H1 (cell line): ENCODE measurements around the gene CEP72. TPM values are rescaled to one million over a fixed set of nuclear protein-coding genes. Genes with fewer than 3 reads are reported as not detected.

ENCODE experiments used
- CTCF ChIA-PET: fragments of 300-600 bp; sonication (Branson Sonifier 250); formaldehyde crosslinking; loops from one replicate; lab custom pipeline; 2021; ENCODE audit not compliant: partially characterized antibody; lab: Charles Lee
- POLR2A ChIA-PET: fragments of 300-600 bp; sonication (Branson Sonifier 250); formaldehyde crosslinking; loops from one replicate; lab custom pipeline; 2021; ENCODE audit warnings: inconsistent platforms; ENCODE audit not compliant: partially characterized antibody; lab: Charles Lee
- DNase-seq, 2 experiments: peaks; one replicate each; pipeline versions ENCODE4 v3.0.0 to v3.0.0-alpha.2; 2010 to 2022; ENCODE audit warnings: low spot score in 2 of 2, low read depth in 1 of 2, mixed read lengths in 1 of 2
- FAIRE-seq: peaks from 2 replicates; lab custom pipeline; 2011; peaks lifted over from hg19 to GRCh38; lab: Jason Lieb, UNC
- H2AFZ ChIP-seq: 2 replicates; pipeline ENCODE4 v1.8.1; 2012; ENCODE audit warnings: low read length, inconsistent platforms
- H2AK5ac ChIP-seq: 2 replicates; pipeline ENCODE4 v1.6.1; 2013; ENCODE audit warnings: low read depth, low read length
- H2BK120ac ChIP-seq: replicated peaks from 2 replicates; pipeline ENCODE3; 2013; ENCODE audit warnings: low read depth, low read length, inconsistent platforms
- H2BK12ac ChIP-seq: 2 replicates; pipeline ENCODE4 v1.6.1; 2013; ENCODE audit warnings: low read depth, low read length
- H2BK15ac ChIP-seq: 2 replicates; pipeline ENCODE4 v1.6.1; 2013; ENCODE audit warnings: low read length
- H2BK20ac ChIP-seq: 2 replicates; pipeline ENCODE4 v1.6.1; 2013; ENCODE audit warnings: low read length
- H2BK5ac ChIP-seq: 2 replicates; pipeline ENCODE4 v1.6.1; 2013; ENCODE audit warnings: low read depth, low read length
- H3K14ac ChIP-seq: 2 replicates; pipeline ENCODE4 v1.6.1; 2013; ENCODE audit warnings: inconsistent platforms; ENCODE audit not compliant: insufficient read length
- H3K18ac ChIP-seq: 2 replicates; pipeline ENCODE4 v1.6.1; 2013; ENCODE audit warnings: low read length; ENCODE audit errors: extremely low read depth
- H3K23ac ChIP-seq: 2 replicates; pipeline ENCODE4 v1.6.1; 2013; ENCODE audit warnings: inconsistent platforms; ENCODE audit not compliant: insufficient read length
- H3K23me2 ChIP-seq: 2 replicates; pipeline ENCODE4 v1.6.1; 2013; ENCODE audit warnings: low read depth, low read length
- H3K27ac ChIP-seq: 2 replicates; pipeline ENCODE4 v1.6.1; 2011; ENCODE audit warnings: low read depth, low read length, inconsistent platforms
- H3K27me3 ChIP-seq, 4 experiments: replicated peaks in 1 of 4; 1 replicate in 1 of 4; 2 replicates in 3 of 4; pipeline versions ENCODE4 v1.6.1 to v1.8.1; 2011 to 2013; ENCODE audit warnings: low read length in 3 of 4, mild to moderate bottlenecking in 3 of 4, inconsistent platforms in 2 of 4, mixed read lengths in 2 of 4, moderate library complexity in 1 of 4; ENCODE audit not compliant: control insufficient read depth in 3 of 4, insufficient read depth in 3 of 4; ENCODE audit errors: extremely low read depth in 1 of 4
- H3K36me3 ChIP-seq, 4 experiments: 2 replicates each; pipeline versions ENCODE4 v1.6.1 to v1.8.1; 2011 to 2013; ENCODE audit warnings: mild to moderate bottlenecking in 4 of 4, low read length in 3 of 4, moderate library complexity in 2 of 4, control low read depth in 1 of 4, inconsistent platforms in 1 of 4; ENCODE audit not compliant: insufficient read depth in 4 of 4, control insufficient read depth in 2 of 4
- H3K4ac ChIP-seq: replicated peaks from 2 replicates; pipeline ENCODE3; 2013; ENCODE audit warnings: low read length, low read depth, mixed read lengths, inconsistent platforms; ENCODE audit not compliant: insufficient read length
- H3K4me1 ChIP-seq, 4 experiments: replicated peaks in 1 of 4; 1 replicate in 1 of 4; 2 replicates in 3 of 4; pipeline versions ENCODE4 v1.6.1 to v1.8.1; 2011 to 2013; ENCODE audit warnings: low read length in 3 of 4, inconsistent platforms in 2 of 4, mixed read lengths in 1 of 4; ENCODE audit not compliant: insufficient read depth in 4 of 4, control insufficient read depth in 3 of 4
- H3K4me2 ChIP-seq, 2 experiments: 2 replicates each; pipeline versions ENCODE4 v1.6.1 to v1.8.1; 2011 to 2013; ENCODE audit warnings: low read depth in 2 of 2, low read length in 2 of 2, control low read depth in 1 of 2, inconsistent platforms in 1 of 2, mild to moderate bottlenecking in 1 of 2; ENCODE audit not compliant: insufficient read depth in 1 of 2
- H3K4me3 ChIP-seq, 4 experiments: fragments of 200-600, 300-600 bp in 1 of 4; sonication (generic), shearing (Covaris generic), sonication (Bioruptor Twin) in 1 of 4; 2 replicates each; pipeline versions ENCODE4 v1.5.1 to v1.8.1; 2011 to 2016; ENCODE audit warnings: low read length in 4 of 4, low read depth in 3 of 4, control low read depth in 2 of 4, inconsistent platforms in 2 of 4, mild to moderate bottlenecking in 2 of 4, mixed read lengths in 1 of 4, moderate library complexity in 1 of 4; ENCODE audit not compliant: insufficient read depth in 2 of 4; ENCODE audit errors: extremely low read depth in 1 of 4
- H3K56ac ChIP-seq: replicated peaks from 2 replicates; pipeline ENCODE3; 2013; ENCODE audit warnings: low read depth, mild to moderate bottlenecking, mixed read lengths, low read length, inconsistent platforms; ENCODE audit not compliant: insufficient read length
- H3K79me1 ChIP-seq: 2 replicates; pipeline ENCODE4 v1.6.1; 2013; ENCODE audit warnings: low read depth, low read length, control low read depth
- H3K79me2 ChIP-seq, 2 experiments: 2 replicates each; pipeline versions ENCODE4 v1.6.1 to v1.8.1; 2012 to 2013; ENCODE audit warnings: low read length in 2 of 2, mild to moderate bottlenecking in 2 of 2, inconsistent platforms in 1 of 2; ENCODE audit not compliant: insufficient read depth in 2 of 2, control insufficient read depth in 1 of 2
- H3K9ac ChIP-seq, 4 experiments: replicated peaks in 1 of 4; 1 replicate in 1 of 4; 2 replicates in 3 of 4; pipeline versions ENCODE4 v1.6.1 to v1.8.1; 2011 to 2013; ENCODE audit warnings: low read depth in 3 of 4, low read length in 3 of 4, control low read depth in 2 of 4, mild to moderate bottlenecking in 2 of 4, moderate library complexity in 2 of 4, inconsistent platforms in 1 of 4; ENCODE audit errors: extremely low read depth in 1 of 4
- H3K9me3 ChIP-seq, 2 experiments: 2 replicates each; pipeline versions ENCODE4 v1.6.1 to v1.8.1; 2012 to 2013; ENCODE audit warnings: mild to moderate bottlenecking in 2 of 2, moderate library complexity in 2 of 2, control low read depth in 1 of 2, inconsistent platforms in 1 of 2, low read depth in 1 of 2, low read length in 1 of 2, mixed read lengths in 1 of 2; ENCODE audit not compliant: insufficient read depth in 2 of 2
- H4K20me1 ChIP-seq, 2 experiments: replicated peaks in 1 of 2; 2 replicates each; pipeline versions ENCODE3 to v1.8.1; 2011 to 2013; ENCODE audit warnings: inconsistent platforms in 2 of 2, low read length in 2 of 2, mild to moderate bottlenecking in 1 of 2; ENCODE audit not compliant: insufficient read depth in 2 of 2, control insufficient read depth in 1 of 2
- H4K5ac ChIP-seq: 2 replicates; pipeline ENCODE4 v1.6.1; 2013; ENCODE audit warnings: low read length, low read depth, mixed read lengths, inconsistent platforms; ENCODE audit not compliant: insufficient read length
- H4K8ac ChIP-seq: 2 replicates; pipeline ENCODE4 v1.8.0; 2013; ENCODE audit warnings: mild to moderate bottlenecking, moderate library complexity, low read length, inconsistent platforms; ENCODE audit not compliant: insufficient read depth; ENCODE audit errors: extremely low read depth
- H4K91ac ChIP-seq: replicated peaks from 2 replicates; pipeline ENCODE3; 2013; ENCODE audit warnings: low read length, mixed read lengths, inconsistent platforms; ENCODE audit not compliant: insufficient read length
- WGBS, 2 experiments: shearing (Covaris generic) in 1 of 2; methylation state at CpG; one replicate each; pipeline versions ENCODE4 v1.1.6 to v1.1.7; 2013 to 2015; ENCODE audit warnings: low lambda C conversion rate in 2 of 2, mixed read lengths in 2 of 2, inconsistent platforms in 1 of 2, low coverage in 1 of 2, missing lambda C conversion rate in 1 of 2; ENCODE audit not compliant: insufficient replicate concordance in 2 of 2, insufficient coverage in 1 of 2, insufficient read length in 1 of 2; ENCODE audit errors: extremely low coverage in 1 of 2, missing lambda C conversion rate in 1 of 2; 5-methylcytosine and 5-hydroxymethylcytosine counted together
- polyA plus RNA-seq, 7 experiments: library from polyadenylated mRNA; depleted of rRNA in 3 of 7; stranded (reverse) in 5 of 7; unstranded in 2 of 7; fragments of >200 nt in 5 of 7; fragments of 200-250 nt in 2 of 7; gene quantifications; 1 replicate in 5 of 7; 2 replicates in 1 of 7; 4 replicates in 1 of 7; pipeline versions ENCODE4 v1.2.1 to v1.2.3, GENCODE V29; 2011 to 2013; ENCODE audit warnings: missing spikeins in 2 of 7, mixed read lengths in 2 of 7
- total RNA-seq: library from RNA; stranded (reverse); fragmentation: NEBNext Ultra II Directional; extraction: Animal tissue kit (Norgen Biotek cat#: 25700); gene quantifications from 2 replicates; pipeline ENCODE4 v1.2.1, GENCODE V29; 2021

Gene CEP72
- total and polyA plus RNA-seq, 2 of the 8 experiments (the other 6 are each of a cell fraction or from before 2014, with no cell fraction given), result 13.1 to 19.6 TPM

- Histone ChIP-seq H3K9ac (no peak overlapping the region), H3K14ac (no peak overlapping the region), H2BK12ac (no peak overlapping the region), H3K4me2 (no peak overlapping the region), H4K8ac (no peak overlapping the region; the same call in 1 of the 2 replicates), H3K23me2 (no peaks in the 10 kb centered on the region), H3K18ac (no peak overlapping the region), H2BK15ac (no peak overlapping the region), H4K91ac (no peak overlapping the region), H2BK120ac (no peak overlapping the region), H3K4ac (no peak overlapping the region), H2AFZ (no peak overlapping the region), H3K27me3 (peaks cover 0 to 4% (median 0%) of the 10 kb centered on the region in 4 experiments; a peak in 3 of 7 replicates), H2BK20ac (no peak overlapping the region), H3K79me2 (no peaks in the 10 kb centered on the region), H3K36me3 (no peaks in the 10 kb centered on the region), H3K27ac (no peak overlapping the region), H3K79me1 (no peaks in the 10 kb centered on the region), H2AK5ac (no peak overlapping the region), H2BK5ac (no peak overlapping the region), H3K4me1 (no peaks in the 10 kb centered on the region), H4K5ac (no peak overlapping the region), H3K56ac (no peak overlapping the region), H3K23ac (no peak overlapping the region), H3K4me3 (no peak overlapping the region), H4K20me1 (no peaks in the 10 kb centered on the region), H3K9me3 (no peaks in the 10 kb centered on the region)
- DNase-seq (no peak), FAIRE-seq (no peak)
- 90% methylated on average over 47 of the region's 47 CpGs; no CpG with 5 or more reads in 1 of the 2 experiments for WGBS, 2 experiments
- CTCF ChIA-PET, result interaction anchor here (1.9 kb wide), 1 partner anchor 171 kb away, joined by 6 read pairs; no protein-coding TSS in a partner anchor
- POLR2A ChIA-PET, result interaction anchor here (1.8 kb wide), 1 partner anchor 11 kb away, joined by 5 read pairs; the partner anchor contains the start of gene CEP72
Measured at GRCh38 chr5:601771-602465, 10.2 kb upstream of the CEP72 start.
